Posterior cingulate gyrus (tissue), 11 donors: ENCODE results near the gene CCDC12.

Experiments
- DNase-seq, 10 donors: peaks; one replicate each; pipeline versions ENCODE4 v3.0.0 to v3.0.0-alpha.2; 2020 to 2021; ENCODE audit warnings: mixed read lengths in 3 of 10
- intact Hi-C: fragments of 100-400 bp; cut with DNase I; formaldehyde crosslinking; loops from one replicate; pipeline ENCODE4 v1.15.1; 2023

Gene CCDC12

DNA sequence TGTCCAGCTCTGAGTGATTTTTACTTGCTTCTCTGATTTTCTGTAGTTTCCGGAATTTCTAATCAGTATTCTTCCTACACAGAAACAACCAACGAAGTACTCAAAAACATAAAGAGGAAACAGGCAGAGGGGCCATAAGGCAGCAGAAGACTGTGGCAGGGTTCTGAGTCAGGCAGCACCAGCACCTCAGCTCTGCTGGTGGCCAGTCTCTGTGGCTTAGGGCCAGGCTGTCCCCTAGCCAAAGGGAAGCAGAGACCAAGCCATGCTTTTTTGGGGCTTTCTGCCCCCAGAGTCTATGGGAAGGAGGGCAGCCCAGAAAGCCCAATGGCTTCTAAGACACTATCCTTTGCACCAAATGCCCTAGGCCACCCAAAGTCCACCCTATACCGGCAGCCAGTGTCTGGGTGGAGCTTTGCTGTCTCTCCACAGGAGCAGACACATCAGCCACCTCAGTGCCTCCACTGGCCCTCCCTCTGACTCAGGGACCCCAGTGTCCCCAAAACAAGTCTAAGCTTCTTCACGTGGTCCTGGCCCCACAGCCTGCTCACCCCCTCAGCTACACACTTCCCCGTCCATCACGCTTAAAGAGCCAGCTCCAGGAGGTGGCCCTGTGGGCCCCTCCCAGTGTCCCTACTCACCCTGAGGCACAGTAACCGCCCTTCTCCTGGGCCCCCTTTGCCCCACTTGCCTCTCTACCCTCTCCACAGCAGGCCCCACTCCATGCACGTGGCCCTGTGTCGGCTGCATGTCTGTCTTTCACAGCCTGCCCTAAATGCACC lies 46.2 kb downstream of the CCDC12 start:
- DNase-seq: peak in 3 of 10 donors; percentile 14 to 75 (median 49)
- intact Hi-C loops: loop anchor here (10.0 kb wide), 1 partner anchor 234 kb away; the partner anchor contains the start of gene SETD2

DNA sequence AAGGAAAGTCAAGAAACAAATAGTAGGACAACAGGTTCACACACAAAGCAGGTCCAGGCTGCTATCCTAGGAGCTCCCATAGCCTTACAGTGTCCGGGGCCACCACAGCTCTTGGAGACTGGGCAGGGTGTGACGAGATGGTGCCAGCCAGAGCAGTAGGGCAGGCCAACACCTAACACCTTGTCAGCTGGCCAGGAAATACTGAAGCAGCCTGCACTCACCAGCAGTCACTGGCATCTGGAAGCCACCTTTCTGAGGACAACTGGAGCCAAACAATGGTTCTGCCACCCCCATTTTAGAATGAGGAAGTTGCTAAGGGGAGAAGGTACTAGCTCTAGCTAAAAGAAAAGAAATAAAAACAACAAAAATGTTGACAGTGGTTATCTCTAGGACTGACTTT lies 47.2 kb downstream of the CCDC12 start:
- DNase-seq: peak in 2 of 10 donors; percentile 47 to 66
- intact Hi-C loops: loop anchor here (5.0 kb wide), 1 partner anchor 393 kb away; no protein-coding TSS in a partner anchor

DNA sequence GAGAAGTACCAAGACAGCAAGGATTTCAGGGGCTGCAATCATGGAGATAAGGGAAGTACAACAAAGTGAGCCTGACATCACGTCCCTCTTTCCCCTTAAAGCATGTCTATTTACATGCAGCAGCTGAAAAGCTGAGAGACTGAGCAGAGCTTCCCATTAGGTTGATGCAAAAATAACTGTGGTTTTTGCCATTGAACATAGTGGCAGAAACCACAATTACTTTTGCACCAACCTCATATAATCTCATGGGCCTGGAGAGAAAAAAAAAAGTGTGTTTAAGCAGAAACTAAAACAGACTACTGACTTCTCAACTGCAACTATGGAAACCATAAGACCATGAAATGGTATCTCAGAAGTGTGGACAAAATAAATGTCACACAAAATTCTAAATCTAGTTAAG lies 48.3 kb downstream of the CCDC12 start:
- intact Hi-C loops: loop anchor here (5.0 kb wide), 1 partner anchor 394 kb away; no protein-coding TSS in a partner anchor

DNA sequence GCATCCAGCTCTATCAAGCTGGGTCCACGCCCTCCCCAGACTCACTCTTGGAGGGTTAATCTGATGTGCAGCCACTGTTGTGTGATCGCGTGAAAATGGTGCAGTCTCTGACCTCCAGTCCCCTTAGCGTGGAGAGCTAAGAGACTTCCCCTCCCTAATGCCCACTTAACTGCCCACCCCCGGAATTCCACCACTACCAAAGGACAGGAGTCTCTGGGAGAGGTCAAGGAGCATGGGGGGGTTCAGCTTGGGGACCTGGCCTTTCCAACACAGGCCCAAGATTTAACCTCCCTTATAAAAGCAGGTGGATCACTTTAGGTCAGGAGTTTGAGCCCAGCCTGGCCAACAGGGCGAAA lies 48.8 kb downstream of the CCDC12 start:
- no peak for DNase-seq
- intact Hi-C loops: loop anchor here (5.0 kb wide), 1 partner anchor 395 kb away; no protein-coding TSS in a partner anchor

More for the DNA sequence above, 48.3 kb downstream of the CCDC12 start:
- DNase-seq: no peak

DNA sequence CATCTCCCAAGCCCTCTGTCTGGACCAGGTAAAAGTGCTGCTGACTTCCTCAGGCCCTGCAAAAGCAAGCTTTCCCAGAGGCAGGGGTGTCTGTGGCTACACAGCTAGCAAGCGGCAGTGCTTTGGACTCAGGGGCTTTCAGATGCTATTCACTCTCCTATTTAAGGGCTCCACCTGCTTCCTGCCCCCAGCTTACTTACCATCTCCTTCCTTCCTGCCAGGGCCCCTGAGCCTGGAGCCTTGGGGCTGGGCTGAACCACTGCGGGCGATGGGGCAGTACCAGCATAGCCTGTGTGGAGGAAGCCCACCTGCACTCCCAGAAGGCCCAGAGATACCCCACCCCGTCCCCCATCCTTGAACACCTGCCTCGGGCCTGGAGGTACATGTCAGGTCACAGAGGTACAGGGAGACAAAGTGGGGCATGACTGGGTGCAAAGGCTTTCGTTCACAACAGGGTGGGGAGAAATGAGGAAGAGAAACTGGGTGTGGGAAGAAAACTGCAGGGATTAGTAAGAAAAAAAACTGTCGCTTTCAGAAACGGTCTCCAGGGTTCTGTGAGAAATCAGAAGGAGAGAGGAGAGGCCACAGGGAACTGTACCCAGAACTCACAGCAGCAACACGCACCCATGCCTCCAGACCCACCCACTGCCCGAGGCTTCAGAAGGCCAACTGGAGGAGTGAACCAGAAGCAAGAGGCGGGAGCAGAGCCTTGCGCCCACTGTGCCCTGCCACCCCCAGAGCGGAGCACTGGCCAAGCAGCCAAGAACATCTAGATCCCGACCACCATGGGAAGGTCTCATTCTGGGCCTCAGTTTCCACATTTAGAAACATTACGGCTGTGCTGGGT lies 49.5 kb downstream of the CCDC12 start:
- intact Hi-C loops: loop anchor here (5.0 kb wide), 1 partner anchor 395 kb away; no protein-coding TSS in a partner anchor
- peak in 2 of 10 donors; percentile 77 to 78 for DNase-seq

DNA sequence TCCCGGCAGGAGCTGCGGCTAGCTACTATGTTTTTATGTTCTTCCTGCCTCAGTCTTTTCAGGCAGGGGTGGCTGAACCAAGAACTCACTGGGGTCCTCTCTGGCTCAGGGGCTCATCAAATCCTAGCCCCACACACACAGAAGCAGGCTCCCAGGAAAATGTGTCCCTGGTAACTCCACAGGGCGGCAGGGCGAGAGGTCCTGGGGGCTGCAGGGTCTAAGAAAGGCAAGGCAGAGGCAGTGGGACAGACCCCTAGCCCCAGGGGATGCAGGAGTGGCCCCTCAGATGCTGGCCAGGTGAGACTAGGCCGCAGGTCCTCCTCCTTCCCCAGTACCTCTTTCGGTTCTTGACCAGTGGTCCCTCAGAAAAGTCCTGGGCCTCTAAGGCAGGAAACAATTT lies 50.1 kb downstream of the CCDC12 start:
- intact Hi-C loops: loop anchor here (5.0 kb wide), 1 partner anchor 396 kb away; no protein-coding TSS in a partner anchor

DNA sequence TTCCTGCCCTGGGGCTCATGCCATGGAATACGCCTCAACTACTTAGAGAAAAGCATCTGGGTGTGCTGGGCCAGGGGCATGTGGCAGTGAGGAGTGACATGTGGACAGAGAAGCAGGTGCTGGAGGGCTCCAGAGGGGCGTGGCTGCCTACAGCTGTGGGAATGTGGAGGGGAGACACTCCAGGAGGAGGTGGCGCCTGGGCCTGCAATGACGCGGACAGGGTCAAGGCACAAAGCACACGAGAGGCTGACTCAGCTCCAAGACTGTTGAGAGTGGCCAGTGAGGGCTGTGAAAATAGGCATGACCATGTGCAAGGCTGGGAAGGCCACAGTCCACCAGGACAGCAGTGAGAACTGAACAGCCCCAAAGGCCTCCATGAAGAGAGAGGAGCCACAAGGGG lies 50.5 kb downstream of the CCDC12 start:
- DNase-seq: peak in 2 of 10 donors; percentile 12 to 30
- intact Hi-C loops: loop anchor here (5.0 kb wide), 1 partner anchor 396 kb away; no protein-coding TSS in a partner anchor

More for the DNA sequence above, 50.1 kb downstream of the CCDC12 start:
- peak in 2 of 10 donors; percentile 52 to 60 for DNase-seq

DNA sequence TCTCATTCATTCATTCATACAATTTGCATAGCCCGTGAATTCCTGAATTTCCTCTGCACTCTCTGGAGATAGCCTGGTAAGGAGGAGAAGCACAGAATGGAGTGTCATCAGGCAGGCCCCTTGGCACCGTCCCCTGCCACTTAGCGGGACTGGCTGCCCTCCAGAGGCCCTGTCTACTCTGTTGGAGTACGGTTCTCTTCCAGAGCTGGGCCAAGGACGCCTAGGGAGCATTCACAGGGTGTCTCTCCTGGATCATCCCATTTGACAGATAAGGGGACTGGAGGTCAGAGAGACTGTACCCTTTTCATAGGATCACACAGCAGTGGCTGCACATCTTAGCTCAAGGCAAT lies 51.0 kb downstream of the CCDC12 start:
- DNase-seq: peak in 2 of 10 donors; percentile 35 to 52
- intact Hi-C loops: loop anchor here (2.0 to 5.0 kb wide), 2 partner anchors 73 to 397 kb away; no protein-coding TSS in a partner anchor

DNA sequence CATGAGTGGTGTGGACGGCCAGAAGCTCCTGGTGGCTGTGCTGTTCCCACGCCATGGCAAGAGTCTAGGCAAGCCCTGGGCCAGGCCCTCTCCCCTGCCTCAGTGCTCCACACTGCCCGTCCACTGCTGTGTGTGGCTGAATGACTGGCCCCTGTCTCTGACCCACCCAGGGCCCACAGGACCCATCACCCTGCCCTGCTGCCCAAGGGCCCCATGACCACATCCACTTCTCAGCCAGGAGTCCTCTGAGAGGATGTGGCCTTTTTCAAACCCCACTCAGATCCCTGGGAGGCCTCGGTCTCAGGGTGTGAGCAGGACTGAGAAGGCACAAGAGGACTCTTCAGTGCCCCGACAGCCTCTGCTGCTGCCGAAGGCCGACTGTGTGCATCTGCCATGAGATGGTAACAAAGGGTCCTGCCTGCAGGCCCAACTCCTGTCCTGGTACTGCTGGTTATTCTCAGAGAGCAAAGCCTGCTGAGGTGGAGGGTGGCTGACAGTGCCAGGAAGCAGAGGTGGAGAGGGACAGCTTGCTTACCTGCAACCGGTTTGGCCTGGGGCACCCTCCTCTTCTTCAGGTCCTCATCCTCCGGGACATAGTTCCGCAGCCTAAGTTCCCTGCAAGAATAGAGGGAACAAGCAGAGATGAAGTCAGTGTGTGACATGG lies 51.5 kb downstream of the CCDC12 start:
- DNase-seq: peak in 2 of 10 donors; percentile 53 to 55
- intact Hi-C loops: loop anchor here (2.0 to 5.0 kb wide), 2 partner anchors 74 to 397 kb away; no protein-coding TSS in a partner anchor

DNA sequence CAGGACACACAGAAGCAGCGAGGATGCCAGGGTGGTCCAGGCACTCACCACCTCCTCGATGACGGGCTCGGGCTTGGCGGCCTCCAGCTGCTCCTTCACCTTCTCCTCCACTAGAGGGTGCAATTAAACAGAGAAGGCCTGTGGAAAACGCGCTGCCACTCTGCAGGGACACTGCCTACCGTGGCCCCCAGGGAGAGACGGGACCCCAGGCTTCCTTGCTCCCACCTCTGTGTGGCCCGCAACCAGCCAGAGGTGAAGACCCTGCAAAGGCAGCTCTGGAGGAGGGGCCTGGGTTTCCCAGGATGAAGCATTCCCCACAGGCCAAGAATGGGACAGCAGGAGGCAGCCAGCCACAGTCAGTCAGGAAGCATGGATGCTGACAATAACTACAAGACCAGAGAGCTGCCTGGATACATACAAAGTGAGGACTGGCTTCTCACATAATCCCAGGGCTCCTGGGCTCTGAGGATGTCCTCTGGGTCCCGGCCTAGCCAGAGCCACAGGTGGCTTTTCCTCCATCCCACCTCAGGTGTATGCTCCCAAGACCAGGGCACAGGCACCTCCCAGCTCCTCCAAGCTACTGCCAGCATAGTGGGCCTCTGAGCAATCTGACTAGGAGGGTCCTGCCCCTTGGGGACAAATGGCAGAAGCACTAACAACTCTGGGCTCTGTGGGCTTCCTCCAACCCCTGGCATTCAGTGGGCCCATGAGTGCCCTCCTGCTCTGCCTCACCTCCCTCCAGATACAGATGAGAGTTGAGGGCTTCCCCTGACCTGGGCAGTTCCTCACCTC lies 52.8 kb downstream of the CCDC12 start:
- intact Hi-C loops: loop anchor here (2.0 kb wide), 1 partner anchor 75 kb away; no protein-coding TSS in a partner anchor
- peak in 5 of 10 donors; percentile 41 to 87 (median 48) for DNase-seq

DNA sequence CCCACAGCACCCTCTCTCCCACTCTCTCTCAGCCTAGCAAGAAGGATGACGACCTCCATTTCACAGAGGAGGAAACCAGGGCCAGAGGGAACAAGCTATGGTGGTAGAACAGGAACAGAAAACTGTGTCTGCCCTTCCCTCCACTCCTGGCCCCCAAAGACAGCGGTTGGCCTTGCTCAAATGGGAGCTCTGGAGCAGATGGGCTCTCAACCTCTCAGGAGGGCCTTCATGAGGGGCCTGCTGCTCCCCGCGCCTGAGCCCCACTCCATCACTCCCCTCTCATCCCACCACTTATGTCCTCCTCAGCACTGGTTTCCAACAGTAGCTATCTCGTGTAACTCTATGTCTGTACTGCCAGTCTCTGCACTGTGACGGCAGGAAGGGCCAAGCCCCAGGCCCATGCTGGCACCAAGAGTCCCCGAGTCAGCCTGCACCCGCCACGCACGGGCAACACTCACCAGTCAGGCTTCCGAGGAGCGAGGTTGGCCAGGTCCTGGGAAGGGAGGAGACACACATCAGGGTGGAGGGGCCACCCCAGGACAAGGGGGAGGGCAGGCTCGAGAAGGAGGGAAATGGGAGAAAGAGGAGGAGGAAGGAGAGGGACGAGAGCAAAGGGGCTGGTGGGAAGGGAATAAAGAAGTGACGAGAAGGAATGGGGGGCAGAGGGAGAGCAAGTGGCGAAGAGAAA lies 53.5 kb downstream of the CCDC12 start:
- DNase-seq: peak in 3 of 10 donors; percentile 7 to 82 (median 77)
- intact Hi-C loops: no loop called here

DNA sequence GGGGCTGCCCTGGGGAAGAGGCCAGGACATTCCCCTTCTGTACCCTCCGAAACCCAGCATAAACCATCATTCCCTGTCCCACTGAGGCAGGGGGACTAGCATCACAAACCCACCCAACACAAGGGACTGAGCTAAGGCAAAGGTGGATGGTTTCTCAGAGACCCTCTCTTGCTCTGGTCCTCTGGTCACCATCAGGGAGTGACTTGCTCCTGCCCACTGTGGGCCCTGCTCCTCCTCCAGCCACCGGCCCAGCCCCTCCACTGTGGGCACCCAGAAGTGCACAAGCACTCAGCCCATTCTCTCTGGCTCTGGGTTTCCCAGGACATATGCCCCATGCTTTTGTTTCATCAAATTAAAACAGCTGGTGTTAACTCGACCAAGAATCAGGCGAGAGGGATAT lies 54.1 kb downstream of the CCDC12 start:
- peak in 3 of 10 donors; percentile 5 to 56 (median 46) for DNase-seq
- intact Hi-C loops: no loop called here

DNA sequence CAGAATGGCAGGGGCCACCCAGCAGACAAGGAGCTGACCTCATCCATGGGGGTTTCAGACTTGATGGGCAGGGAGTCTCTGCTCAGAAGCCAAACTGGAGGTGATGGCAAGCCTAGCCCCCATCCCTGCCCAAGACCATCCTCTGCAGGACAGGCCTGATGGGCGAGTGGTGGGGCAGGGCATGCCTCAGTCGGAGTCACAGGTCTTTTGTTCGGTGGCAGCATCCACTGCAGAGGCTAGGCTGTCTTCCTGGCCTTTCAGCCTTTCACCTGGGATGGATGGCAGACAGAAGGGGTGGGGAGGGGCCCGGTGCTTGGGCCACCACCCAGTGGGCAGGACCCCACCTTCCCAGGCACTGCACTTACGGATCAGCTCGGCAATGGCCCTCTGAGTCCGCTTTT lies 54.7 kb downstream of the CCDC12 start:
- DNase-seq: peak in 3 of 10 donors; percentile 39 to 73 (median 62)
- intact Hi-C loops: no loop called here

DNA sequence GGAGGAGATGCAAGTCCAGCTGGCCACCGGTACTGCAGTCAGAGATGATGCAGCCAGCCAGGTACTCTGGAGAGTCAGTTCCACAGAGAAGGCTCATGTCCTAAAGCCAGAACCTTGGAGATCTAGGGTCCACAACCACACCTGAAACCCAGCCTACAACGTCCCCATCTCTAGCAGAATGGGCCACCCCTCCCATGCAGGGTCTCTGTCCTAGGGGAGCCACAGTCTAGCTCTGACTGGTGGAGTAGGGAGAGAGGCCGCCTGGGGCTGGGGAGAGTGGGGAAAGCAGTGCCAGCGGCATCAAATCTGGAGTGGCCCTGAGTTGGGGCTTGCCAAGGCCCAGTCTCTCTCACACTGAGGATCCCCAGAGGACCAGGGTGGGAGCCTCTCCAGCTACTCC lies 55.5 kb downstream of the CCDC12 start:
- intact Hi-C loops: no loop called here
- peak in 2 of 10 donors; percentile 34 to 59 for DNase-seq

DNA sequence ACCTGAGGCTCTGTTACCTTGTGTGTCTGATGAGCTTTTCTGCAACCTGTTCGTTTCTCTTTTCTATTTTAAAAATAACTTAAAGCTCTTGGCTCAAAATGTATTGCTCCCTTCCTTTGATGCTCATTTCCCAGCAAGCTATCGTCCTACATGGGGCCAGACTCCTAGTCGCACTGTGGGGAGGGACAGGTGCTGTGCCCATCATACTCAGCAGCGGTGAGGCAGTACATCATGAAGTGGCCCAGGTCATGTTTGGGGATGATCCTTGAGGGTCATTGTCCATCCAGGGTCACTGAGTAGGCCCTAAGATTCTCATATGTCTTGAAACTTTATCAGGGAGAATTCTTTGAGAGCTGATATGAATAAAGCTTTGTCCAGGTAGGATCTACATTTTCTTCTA lies 57.9 kb downstream of the CCDC12 start:
- DNase-seq: peak in 2 of 10 donors; percentile 20
- intact Hi-C loops: no loop called here

DNA sequence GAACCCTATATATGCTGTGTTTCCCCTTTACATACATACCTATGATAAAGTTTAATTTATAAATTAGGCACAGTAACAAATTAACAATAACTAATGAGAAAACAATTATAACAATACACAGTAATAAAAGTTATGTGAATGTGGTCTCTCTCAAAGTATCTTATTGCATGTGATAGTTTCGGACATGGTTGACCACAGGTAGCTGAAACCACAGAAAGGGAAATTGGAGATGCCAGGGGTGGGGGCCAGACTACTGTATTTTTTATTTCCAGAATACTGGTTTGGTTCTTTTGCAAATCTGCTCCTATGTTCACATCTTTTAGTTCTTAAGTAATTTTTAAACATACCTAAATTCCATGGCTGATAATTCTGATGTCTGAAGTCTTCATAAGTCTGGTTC lies 58.3 kb downstream of the CCDC12 start:
- DNase-seq: no peak
- intact Hi-C loops: no loop called here

DNA sequence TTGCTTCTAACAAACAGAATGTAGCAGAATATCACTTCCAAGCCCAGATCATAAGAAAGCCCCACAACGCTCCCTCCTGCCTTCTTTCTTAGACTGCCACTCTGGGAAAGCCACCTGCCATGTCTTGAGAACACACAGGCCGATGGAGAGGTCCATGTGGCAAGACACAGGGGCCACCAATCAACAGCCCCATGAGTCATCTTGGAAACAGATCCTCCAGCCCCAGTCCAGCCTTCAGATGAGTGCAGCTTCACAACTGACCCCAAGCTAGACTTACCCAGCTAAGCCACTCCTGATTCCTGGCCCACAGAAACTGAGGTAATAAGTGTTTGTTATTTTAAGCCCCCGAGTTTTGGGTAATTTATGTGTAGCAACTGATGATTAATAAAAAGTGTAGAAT lies 59.3 kb downstream of the CCDC12 start:
- DNase-seq: peak in 1 of 10 donors; percentile 26
- intact Hi-C loops: no loop called here

DNA sequence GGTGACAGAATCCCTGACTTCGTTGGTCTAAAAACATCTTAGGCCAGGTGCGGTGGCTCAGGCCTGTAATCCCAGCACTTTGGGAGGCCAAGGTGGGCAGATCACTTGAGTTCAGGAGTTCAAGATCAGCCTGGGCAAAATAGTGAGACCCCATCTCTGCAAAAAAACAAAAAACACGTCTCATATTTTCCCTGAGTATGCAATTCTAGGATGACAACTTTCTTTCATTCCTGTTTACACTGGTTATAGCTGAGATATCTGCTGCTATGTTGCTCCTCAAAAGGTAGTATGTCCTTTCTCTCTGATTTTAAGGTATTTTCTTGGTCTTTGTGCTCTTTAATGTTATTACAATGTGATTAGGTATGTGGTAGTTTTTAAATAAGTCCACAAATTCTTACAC lies 59.7 kb downstream of the CCDC12 start:
- intact Hi-C loops: no loop called here

DNA sequence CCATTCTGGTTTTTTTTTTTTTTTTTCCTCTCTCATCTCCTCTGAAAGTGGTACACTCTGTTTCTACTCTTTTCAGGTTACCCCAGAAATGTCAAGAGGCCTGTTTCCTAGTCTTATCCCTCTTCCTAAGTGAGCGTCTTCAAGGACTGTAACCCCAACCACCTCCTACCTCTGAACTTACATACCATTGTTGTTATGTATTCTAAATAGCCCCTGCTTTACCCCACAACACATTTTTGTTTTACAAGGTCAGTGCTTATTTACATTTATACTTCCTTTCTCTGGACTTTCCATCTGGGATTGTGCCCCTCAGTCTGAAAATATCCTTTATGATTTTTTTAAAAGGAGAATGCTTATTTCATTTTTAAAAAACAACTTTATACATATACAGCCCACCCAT lies 60.3 kb downstream of the CCDC12 start:
- no peak for DNase-seq
- intact Hi-C loops: no loop called here

More for the DNA sequence above, 59.7 kb downstream of the CCDC12 start:
- DNase-seq: peak in 1 of 10 donors; percentile 1
